Measurements from ENCODE around the gene AP1B1.

The AP1B1 gene

GRCh38 chr22:29302681-29303465, 85.5 kb downstream of the AP1B1 start:
- no peak overlapping the region for H3K4me3 ChIP-seq (ENCODE audit: low read depth, low read length)
- no peak for DNase-seq (ENCODE audit: low read depth)
- in situ Hi-C loops (cut with HindIII; ENCODE audit: low sequenced_read_pairs), result no loop called here
- TF ChIP-seq, protein P1, sequence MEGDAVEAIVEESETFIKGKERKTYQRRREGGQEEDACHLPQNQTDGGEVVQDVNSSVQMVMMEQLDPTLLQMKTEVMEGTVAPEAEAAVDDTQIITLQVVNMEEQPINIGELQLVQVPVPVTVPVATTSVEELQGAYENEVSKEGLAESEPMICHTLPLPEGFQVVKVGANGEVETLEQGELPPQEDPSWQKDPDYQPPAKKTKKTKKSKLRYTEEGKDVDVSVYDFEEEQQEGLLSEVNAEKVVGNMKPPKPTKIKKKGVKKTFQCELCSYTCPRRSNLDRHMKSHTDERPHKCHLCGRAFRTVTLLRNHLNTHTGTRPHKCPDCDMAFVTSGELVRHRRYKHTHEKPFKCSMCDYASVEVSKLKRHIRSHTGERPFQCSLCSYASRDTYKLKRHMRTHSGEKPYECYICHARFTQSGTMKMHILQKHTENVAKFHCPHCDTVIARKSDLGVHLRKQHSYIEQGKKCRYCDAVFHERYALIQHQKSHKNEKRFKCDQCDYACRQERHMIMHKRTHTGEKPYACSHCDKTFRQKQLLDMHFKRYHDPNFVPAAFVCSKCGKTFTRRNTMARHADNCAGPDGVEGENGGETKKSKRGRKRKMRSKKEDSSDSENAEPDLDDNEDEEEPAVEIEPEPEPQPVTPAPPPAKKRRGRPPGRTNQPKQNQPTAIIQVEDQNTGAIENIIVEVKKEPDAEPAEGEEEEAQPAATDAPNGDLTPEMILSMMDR (IDR thresholded peaks at IDR 0.05; ENCODE audit: low read depth, low read length, missing control alignments), result no peak

- no peak for DNase-seq (ENCODE audit: low read depth)
- in situ Hi-C loops (cut with HindIII; ENCODE audit: low sequenced_read_pairs), result no loop called here
- H3K4me3 ChIP-seq (ENCODE audit: low read depth, low read length), result no peak overlapping the region
- TF ChIP-seq, protein P1 (IDR thresholded peaks at IDR 0.05; ENCODE audit: low read depth, low read length, missing control alignments), result no peak
Measured at GRCh38 chr22:29302402-29302680, 86.0 kb downstream of the AP1B1 start.

GRCh38 chr22:29301716-29302401, 86.5 kb downstream of the AP1B1 start:
- in situ Hi-C loops (cut with HindIII; ENCODE audit: low sequenced_read_pairs), result no loop called here
- TF ChIP-seq, protein P1 (IDR thresholded peaks at IDR 0.05; ENCODE audit: low read depth, low read length, missing control alignments), result no peak
- no peak for DNase-seq (ENCODE audit: low read depth)
- H3K4me3 ChIP-seq (ENCODE audit: low read depth, low read length), result no peak overlapping the region

- in situ Hi-C loops (cut with HindIII; ENCODE audit: low sequenced_read_pairs), result no loop called here
- no peak for DNase-seq (ENCODE audit: low read depth)
- TF ChIP-seq, protein P1 (IDR thresholded peaks at IDR 0.05; ENCODE audit: low read depth, low read length, missing control alignments), result no peak
- no peak overlapping the region for H3K4me3 ChIP-seq (ENCODE audit: low read depth, low read length)
Measured at GRCh38 chr22:29300807-29301601, 87.4 kb downstream of the AP1B1 start.

- in situ Hi-C loops (cut with HindIII; ENCODE audit: low sequenced_read_pairs), result no loop called here
- DNase-seq (ENCODE audit: low read depth), result no peak
- no peak overlapping the region for H3K4me3 ChIP-seq (ENCODE audit: low read depth, low read length)
- TF ChIP-seq, protein P1 (IDR thresholded peaks at IDR 0.05; ENCODE audit: low read depth, low read length, missing control alignments), result no peak
Measured at GRCh38 chr22:29300467-29300806, 87.9 kb downstream of the AP1B1 start.

GRCh38 chr22:29299136-29299900, 89.1 kb downstream of the AP1B1 start:
- in situ Hi-C loops (cut with HindIII; ENCODE audit: low sequenced_read_pairs), result no loop called here
- TF ChIP-seq, protein P1 (IDR thresholded peaks at IDR 0.05; ENCODE audit: low read depth, low read length, missing control alignments), result no peak
- DNase-seq (ENCODE audit: low read depth), result no peak
- H3K4me3 ChIP-seq (ENCODE audit: low read depth, low read length), result no peak overlapping the region

Data from astrocyte of the cerebellum (primary cell).